Naive thymus-derived CD4-positive, alpha-beta T cell (primary cell): ENCODE results near the gene ZMYM5. TPM values are rescaled to one million over a fixed set of nuclear protein-coding genes. Genes with fewer than 3 reads are reported as not detected.

Experiments used
- polyA plus RNA-seq, 2 donors: library from polyadenylated mRNA; unstranded; fragments of 300-500 nt; fragmentation: Illumina TruSeq; gene quantifications; one replicate each; pipeline ENCODE4 v1.2.3, GENCODE V29; 2021
- total RNA-seq, 6 experiments: library from RNA in 5 of 6; stranded (reverse) in 5 of 6; gene quantifications; 1 replicate in 5 of 6; 2 replicates in 1 of 6; pipeline ENCODE4 v1.2.3 and lab custom pipeline; 2021 to 2026

The ZMYM5 gene
- total and polyA plus RNA-seq, 7 experiments from 2014 or later: 17.5 to 29.9 (median 24.7) TPM

Other genes starting within 250 kb of the ZMYM5 start
- gene MPHOSPH8, start 230.0 kb downstream of the ZMYM5 start, total RNA-seq: 100 to 1,000 TPM in 2 of 5 experiments, 10 to 100 TPM in 3; 50.6 to 131 (median 65.6) TPM
- 10 to 100 TPM; 14.3 to 18.4 TPM for gene MPHOSPH8, start 230.0 kb downstream of the ZMYM5 start, polyA plus RNA-seq
- gene PSPC1, start 80.7 kb downstream of the ZMYM5 start, total RNA-seq: 10 to 100 TPM; 65.6 to 91.4 (median 79.1) TPM
- gene PSPC1, start 80.7 kb downstream of the ZMYM5 start, polyA plus RNA-seq: 10 to 100 TPM; 32.0 to 46.1 TPM
- 100 to 1,000 TPM in 4 of 5 experiments, 10 to 100 TPM in 1; 58.1 to 133 (median 111) TPM for gene ZMYM2, start 95.1 kb upstream of the ZMYM5 start, total RNA-seq
- 10 to 100 TPM; 13.4 to 15.7 TPM for gene ZMYM2, start 95.1 kb upstream of the ZMYM5 start, polyA plus RNA-seq